Measurements from ENCODE around the gene CEP72.
"Not testable (repeated sequence)": the region's sequence is repeated elsewhere in the genome, so short reads cannot be mapped to it uniquely, and the experiment has no call there.

DNA sequence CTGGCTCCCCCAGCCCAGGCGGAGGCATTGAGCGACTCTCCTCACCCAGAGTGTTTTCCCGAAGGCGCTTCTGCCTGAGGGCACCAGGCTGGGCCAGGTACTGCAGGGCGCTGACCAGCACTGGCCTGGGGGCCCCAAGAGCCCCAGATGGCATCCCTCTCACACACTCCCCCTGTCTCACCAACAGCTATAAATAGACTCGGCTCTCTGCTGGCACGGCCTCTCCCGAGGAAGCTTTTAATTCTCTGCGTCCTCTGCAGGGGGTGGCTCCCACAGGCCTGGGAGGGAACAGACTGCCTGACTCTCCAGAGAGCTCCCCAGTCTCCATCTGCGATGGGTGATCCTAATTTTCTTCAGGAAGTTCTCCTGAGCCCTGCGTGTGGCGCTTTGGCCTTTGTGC, 78.2 kb downstream of the CEP72 start:
- TF ChIP-seq, protein P1, sequence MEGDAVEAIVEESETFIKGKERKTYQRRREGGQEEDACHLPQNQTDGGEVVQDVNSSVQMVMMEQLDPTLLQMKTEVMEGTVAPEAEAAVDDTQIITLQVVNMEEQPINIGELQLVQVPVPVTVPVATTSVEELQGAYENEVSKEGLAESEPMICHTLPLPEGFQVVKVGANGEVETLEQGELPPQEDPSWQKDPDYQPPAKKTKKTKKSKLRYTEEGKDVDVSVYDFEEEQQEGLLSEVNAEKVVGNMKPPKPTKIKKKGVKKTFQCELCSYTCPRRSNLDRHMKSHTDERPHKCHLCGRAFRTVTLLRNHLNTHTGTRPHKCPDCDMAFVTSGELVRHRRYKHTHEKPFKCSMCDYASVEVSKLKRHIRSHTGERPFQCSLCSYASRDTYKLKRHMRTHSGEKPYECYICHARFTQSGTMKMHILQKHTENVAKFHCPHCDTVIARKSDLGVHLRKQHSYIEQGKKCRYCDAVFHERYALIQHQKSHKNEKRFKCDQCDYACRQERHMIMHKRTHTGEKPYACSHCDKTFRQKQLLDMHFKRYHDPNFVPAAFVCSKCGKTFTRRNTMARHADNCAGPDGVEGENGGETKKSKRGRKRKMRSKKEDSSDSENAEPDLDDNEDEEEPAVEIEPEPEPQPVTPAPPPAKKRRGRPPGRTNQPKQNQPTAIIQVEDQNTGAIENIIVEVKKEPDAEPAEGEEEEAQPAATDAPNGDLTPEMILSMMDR (IDR thresholded peaks at IDR 0.05), result not testable (repeated sequence)
- TF ChIP-seq POLR2A (IDR thresholded peaks at IDR 0.05), result not testable (repeated sequence)
